HG02840 (cell line): Measurements from ENCODE around the gene NOL9.

Experiments
- ATAC-seq: cut with Tn5 transposase; IDR thresholded peaks from one replicate; pipeline ENCODE4 v1.9.1; 2021; ENCODE audit warnings: mild to moderate bottlenecking, moderate library complexity, moderate number of reproducible peaks; ENCODE audit not compliant: unreplicated experiment, low FRiP score

The NOL9 gene

DNA sequence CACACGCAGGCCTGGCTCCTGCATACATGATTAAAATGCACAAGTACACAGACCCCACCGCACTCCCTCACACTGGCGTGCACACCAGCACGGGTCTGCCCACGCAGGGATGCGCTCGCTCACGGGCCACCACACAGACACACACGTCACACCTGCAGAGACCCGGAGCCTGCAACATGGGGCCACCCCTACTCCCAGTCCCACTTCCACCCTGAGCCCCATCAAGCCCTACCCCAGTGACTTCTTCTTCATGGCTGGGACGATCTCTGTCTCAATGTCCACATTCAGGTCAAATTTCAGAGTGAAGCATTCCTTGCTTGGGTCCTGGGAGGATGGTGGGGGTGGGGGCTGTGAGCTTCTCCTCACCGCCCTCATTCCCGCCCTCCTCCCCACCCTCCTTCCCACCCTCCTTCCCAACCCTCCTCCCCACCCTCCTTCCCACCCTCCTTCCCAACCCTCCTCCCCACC lies 79.5 kb downstream of the NOL9 start:
- no peak for ATAC-seq

DNA sequence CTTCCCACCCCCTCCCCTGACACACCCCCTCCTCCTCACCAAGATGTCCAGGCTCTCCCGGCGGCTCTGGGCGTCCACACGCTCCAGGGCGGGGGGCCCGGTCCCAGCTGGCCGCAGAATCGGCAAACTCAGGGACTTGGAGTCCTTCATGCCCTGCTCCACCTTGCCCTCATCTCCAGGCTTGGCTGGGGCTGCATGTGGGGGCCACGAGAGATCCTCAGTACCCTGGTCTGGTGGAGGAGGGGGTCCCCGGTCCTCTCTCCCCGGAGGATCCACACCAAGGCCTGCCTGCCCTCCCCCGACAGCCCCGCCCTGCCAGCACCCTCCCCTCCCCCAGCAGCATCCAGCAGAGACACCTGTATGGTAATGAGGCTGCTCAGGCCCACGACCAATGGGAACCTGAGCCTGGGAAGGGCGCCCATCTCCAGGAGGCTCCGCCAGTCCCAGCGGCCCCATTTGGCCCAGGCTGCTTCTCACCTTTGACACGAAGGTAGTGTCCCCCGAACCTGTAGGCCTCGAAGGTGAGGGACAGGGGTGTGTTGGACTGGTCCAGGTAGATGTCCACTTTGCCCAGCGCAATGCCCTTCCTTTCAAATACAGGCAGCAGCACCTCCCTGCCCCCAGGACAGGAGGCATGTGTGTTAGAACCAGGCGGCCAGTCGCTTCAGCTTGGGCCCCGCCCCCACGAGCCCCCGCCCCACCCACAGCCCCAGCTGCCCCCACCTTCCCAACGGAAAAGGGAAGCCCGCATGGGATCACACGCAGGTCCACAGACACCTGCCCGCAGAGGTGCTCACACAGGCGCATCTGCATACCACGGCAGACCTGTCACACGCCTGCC lies 80.1 kb downstream of the NOL9 start:
- no peak for ATAC-seq

DNA sequence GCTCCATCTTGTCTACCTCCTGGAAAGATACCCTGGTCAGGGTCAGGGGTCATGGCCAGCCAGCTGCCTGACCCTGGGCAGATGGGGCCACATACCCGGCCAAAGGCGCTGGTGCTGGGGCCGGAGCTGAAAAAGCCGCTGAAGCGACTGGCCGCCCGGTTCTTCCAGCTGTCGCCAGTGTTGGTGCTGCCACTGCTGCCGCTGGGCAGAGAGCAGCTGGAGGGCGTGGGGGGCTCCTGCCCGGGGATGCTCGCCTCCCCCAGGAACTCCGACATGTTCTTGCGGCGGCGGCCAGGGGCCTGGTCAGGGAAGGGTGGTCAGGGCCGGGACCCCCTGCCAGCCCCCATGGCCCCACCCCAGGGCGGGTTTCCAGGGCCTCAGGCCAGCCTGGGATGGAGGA lies 81.2 kb downstream of the NOL9 start:
- ATAC-seq, result no peak

DNA sequence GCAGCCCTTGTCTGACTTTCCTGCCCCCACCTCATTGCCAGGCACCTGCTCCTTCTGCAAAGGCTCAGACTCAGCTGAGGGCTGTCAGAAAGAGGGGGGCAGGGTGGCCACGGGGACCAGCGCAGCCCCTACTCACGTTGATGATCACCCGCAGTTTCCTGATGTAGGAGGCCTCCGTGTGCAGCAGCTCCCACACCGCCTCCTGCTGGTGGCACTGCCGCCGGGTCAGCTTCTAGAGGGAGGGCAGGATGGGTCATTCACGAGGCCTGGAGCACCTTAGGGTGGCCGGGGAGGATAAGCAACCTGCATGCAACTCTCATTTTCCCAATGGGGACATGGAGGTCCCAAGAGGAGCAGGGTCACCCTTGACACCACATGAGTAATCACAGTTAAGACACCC lies 81.9 kb downstream of the NOL9 start:
- no peak for ATAC-seq

DNA sequence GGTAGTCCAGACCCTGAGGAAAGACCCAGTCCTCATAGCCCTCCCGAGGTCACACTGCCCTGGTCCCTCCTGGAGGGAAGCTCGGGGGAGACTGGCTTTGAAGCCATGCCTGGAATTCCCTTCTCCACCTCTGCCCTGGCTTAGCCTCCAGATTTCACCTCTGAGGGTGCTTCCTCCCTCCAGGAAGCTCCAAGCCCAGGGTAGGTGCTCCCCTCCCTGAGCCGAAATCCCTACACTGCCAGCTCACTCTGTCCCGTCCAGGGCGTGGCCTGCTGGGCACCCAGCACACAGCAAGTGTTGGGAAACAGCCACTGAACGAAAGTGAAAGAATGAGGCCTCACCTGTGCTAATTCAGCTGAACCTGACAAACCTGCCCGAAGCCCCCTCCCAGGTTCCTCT lies 82.3 kb downstream of the NOL9 start:
- ATAC-seq, result no peak
